HepG2 (cell line): ENCODE data around the gene SMOC1. TPM values are rescaled to one million over a fixed set of nuclear protein-coding genes. Genes with fewer than 3 reads are reported as not detected.

Source experiments
- CENPT ChIP-seq: sonication (generic); formaldehyde crosslinking; IDR thresholded peaks from 2 replicates; pipeline ENCODE4 v1.8.0; 2022; ENCODE audit warnings: low read depth, mild to moderate bottlenecking, moderate library complexity, missing genetic modification reagents
- FOXK2 ChIP-seq: fragments of 450-650 bp; IDR thresholded peaks from 2 replicates; pipeline ENCODE4 v1.6.1; 2016
- HCFC1 ChIP-seq: fragments of 150-350 bp; IDR thresholded peaks from 2 replicates; pipeline ENCODE4 v1.6.1; 2014; ENCODE audit warnings: low read depth, low read length
- HIVEP1 ChIP-seq: sonication (generic); formaldehyde crosslinking; IDR thresholded peaks from 2 replicates; pipeline ENCODE4 v1.4.0; 2020; ENCODE audit warnings: mild to moderate bottlenecking, missing genetic modification reagents
- MTA1 ChIP-seq: sonication (generic); formaldehyde crosslinking; IDR thresholded peaks from 2 replicates; pipeline ENCODE4 v1.4.0; 2020; ENCODE audit warnings: missing genetic modification reagents, mild to moderate bottlenecking, borderline replicate concordance
- PRDM10 ChIP-seq: sonication (generic); formaldehyde crosslinking; IDR thresholded peaks from 2 replicates; pipeline ENCODE4 v1.4.0; 2020; ENCODE audit warnings: low read depth, missing genetic modification reagents
- PRMT3 ChIP-seq: sonication (generic); formaldehyde crosslinking; IDR thresholded peaks from 2 replicates; pipeline ENCODE4 v1.8.1; 2022; ENCODE audit warnings: low read depth, mild to moderate bottlenecking, moderate library complexity, missing genetic modification reagents, borderline replicate concordance
- SNAI1 ChIP-seq: sonication (generic); formaldehyde crosslinking; IDR thresholded peaks from 2 replicates; pipeline ENCODE4 v1.5.0; 2020; ENCODE audit warnings: mild to moderate bottlenecking, missing genetic modification reagents, borderline replicate concordance
- SRSF9 ChIP-seq: fragments of 200-400 bp; formaldehyde crosslinking; IDR thresholded peaks from 2 replicates; pipeline ENCODE4 v1.6.1; 2018; ENCODE audit warnings: borderline replicate concordance, mild to moderate bottlenecking, low read depth, low read length; ENCODE audit not compliant: insufficient read depth, poor library complexity, severe bottlenecking
- ZNF30 ChIP-seq: sonication (generic); formaldehyde crosslinking; IDR thresholded peaks from 2 replicates; pipeline ENCODE4 v1.5.0; 2020; ENCODE audit warnings: mild to moderate bottlenecking, missing genetic modification reagents
- ZNF317 ChIP-seq: sonication (generic); formaldehyde crosslinking; IDR thresholded peaks from 2 replicates; pipeline ENCODE4 v1.5.0; 2020; ENCODE audit warnings: mild to moderate bottlenecking, missing genetic modification reagents
- ZNF891 ChIP-seq: sonication (generic); formaldehyde crosslinking; IDR thresholded peaks from 2 replicates; pipeline ENCODE4 v1.5.0; 2020; ENCODE audit warnings: mild to moderate bottlenecking, missing genetic modification reagents
- polyA plus RNA-seq, 8 experiments: library from polyadenylated mRNA; depleted of rRNA in 3 of 8; stranded (reverse) in 7 of 8; unstranded in 1 of 8; fragments of >200 nt; fragmentation: Illumina TruSeq in 4 of 8; extraction: Trizol in 4 of 8; gene quantifications; 2 replicates each; pipeline versions ENCODE4 v1.2.1 to v1.2.3, GENCODE V29; 2011 to 2016; ENCODE audit warnings: low read depth in 4 of 8, missing spikeins in 1 of 8, mixed read lengths in 1 of 8; ENCODE audit not compliant: insufficient read depth in 1 of 8
- total RNA-seq, 5 experiments: library from RNA; depleted of rRNA; stranded (reverse); fragments of >200 nt; fragmentation: Illumina TruSeq; extraction: Trizol; gene quantifications; 2 replicates each; pipeline ENCODE4 v1.2.3, GENCODE V29; 2016; ENCODE audit warnings: low read depth in 1 of 5
- TF ChIP-seq, protein P1 (sequence below): sonication (generic); formaldehyde crosslinking; IDR thresholded peaks from 2 replicates; pipeline ENCODE4 v1.5.0; 2020; ENCODE audit warnings: mild to moderate bottlenecking, missing genetic modification reagents, borderline replicate concordance
- TF ChIP-seq, protein P2 (sequence below): sonication (generic); formaldehyde crosslinking; IDR thresholded peaks from 2 replicates; pipeline ENCODE4 v1.8.1; 2022; ENCODE audit warnings: mild to moderate bottlenecking, missing genetic modification reagents
- TF ChIP-seq, protein P3 (sequence below): sonication (generic); formaldehyde crosslinking; IDR thresholded peaks from 2 replicates; pipeline ENCODE4 v1.5.0; 2020; ENCODE audit warnings: missing genetic modification reagents, mild to moderate bottlenecking, borderline replicate concordance

Gene SMOC1
- total and polyA plus RNA-seq, 2 of the 13 experiments (the other 11 are each of a cell fraction or from before 2014, with no cell fraction given), result 17.8 to 35.6 TPM

DNA sequence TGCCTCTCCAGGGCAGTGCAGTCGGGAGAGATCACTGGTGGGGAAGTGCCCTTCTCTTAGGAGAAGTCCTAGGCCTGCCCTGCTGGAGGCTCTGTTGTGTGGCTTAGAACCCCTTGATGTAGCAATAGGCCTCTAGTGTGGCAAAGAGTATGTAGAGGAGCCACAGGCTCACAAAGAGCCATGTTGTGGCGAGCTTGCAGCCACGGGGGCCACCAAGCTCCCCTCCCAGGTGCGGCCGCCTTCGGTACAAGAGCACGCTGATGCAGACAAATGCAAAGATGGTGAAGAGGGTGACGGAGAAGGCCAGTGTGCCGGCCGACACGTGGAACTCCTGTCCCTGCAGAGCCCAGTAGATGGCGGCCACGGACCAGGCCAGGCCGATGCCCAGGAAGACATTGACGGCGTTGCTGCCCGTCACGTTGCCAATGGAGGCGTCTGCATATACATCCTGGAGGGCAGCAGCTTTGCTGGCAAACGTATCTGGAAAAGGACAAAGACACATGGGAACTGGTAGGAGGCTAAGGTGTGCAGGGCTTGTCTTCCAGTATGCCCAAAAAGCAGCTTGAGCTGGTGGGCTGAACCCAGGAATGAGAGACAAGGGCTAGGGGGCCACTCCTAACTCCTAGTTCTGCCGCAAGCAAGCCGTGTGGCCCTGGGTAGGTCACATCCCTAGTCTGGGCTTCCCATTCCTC lies 166.8 kb downstream of the SMOC1 start (continued):
- peak; percentile 76; the same call in 1 of the 2 replicates for TF ChIP-seq MTA1 (CRISPR knock-in tag)
- 0 out of 2 replicates have a peak, but pooled peaks have one; percentile 61 for TF ChIP-seq CENPT (CRISPR knock-in tag)
- peak; percentile 59 for TF ChIP-seq ZNF317 (CRISPR knock-in tag)
- TF ChIP-seq ZNF30, result no peak
- no peak for TF ChIP-seq SRSF9
- TF ChIP-seq SNAI1 (CRISPR knock-in tag), result no peak
- TF ChIP-seq, protein P1, sequence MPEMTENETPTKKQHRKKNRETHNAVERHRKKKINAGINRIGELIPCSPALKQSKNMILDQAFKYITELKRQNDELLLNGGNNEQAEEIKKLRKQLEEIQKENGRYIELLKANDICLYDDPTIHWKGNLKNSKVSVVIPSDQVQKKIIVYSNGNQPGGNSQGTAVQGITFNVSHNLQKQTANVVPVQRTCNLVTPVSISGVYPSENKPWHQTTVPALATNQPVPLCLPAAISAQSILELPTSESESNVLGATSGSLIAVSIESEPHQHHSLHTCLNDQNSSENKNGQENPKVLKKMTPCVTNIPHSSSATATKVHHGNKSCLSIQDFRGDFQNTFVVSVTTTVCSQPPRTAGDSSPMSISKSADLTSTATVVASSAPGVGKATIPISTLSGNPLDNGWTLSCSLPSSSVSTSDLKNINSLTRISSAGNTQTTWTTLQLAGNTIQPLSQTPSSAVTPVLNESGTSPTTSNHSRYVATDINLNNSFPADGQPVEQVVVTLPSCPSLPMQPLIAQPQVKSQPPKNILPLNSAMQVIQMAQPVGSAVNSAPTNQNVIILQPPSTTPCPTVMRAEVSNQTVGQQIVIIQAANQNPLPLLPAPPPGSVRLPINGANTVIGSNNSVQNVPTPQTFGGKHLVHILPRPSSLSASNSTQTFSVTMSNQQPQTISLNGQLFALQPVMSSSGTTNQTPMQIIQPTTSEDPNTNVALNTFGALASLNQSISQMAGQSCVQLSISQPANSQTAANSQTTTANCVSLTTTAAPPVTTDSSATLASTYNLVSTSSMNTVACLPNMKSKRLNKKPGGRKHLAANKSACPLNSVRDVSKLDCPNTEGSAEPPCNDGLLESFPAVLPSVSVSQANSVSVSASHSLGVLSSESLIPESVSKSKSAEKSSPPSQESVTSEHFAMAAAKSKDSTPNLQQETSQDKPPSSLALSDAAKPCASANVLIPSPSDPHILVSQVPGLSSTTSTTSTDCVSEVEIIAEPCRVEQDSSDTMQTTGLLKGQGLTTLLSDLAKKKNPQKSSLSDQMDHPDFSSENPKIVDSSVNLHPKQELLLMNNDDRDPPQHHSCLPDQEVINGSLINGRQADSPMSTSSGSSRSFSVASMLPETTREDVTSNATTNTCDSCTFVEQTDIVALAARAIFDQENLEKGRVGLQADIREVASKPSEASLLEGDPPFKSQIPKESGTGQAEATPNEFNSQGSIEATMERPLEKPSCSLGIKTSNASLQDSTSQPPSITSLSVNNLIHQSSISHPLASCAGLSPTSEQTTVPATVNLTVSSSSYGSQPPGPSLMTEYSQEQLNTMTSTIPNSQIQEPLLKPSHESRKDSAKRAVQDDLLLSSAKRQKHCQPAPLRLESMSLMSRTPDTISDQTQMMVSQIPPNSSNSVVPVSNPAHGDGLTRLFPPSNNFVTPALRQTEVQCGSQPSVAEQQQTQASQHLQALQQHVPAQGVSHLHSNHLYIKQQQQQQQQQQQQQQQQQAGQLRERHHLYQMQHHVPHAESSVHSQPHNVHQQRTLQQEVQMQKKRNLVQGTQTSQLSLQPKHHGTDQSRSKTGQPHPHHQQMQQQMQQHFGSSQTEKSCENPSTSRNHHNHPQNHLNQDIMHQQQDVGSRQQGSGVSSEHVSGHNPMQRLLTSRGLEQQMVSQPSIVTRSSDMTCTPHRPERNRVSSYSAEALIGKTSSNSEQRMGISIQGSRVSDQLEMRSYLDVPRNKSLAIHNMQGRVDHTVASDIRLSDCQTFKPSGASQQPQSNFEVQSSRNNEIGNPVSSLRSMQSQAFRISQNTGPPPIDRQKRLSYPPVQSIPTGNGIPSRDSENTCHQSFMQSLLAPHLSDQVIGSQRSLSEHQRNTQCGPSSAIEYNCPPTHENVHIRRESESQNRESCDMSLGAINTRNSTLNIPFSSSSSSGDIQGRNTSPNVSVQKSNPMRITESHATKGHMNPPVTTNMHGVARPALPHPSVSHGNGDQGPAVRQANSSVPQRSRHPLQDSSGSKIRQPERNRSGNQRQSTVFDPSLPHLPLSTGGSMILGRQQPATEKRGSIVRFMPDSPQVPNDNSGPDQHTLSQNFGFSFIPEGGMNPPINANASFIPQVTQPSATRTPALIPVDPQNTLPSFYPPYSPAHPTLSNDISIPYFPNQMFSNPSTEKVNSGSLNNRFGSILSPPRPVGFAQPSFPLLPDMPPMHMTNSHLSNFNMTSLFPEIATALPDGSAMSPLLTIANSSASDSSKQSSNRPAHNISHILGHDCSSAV, result no peak
- TF ChIP-seq, protein P2, sequence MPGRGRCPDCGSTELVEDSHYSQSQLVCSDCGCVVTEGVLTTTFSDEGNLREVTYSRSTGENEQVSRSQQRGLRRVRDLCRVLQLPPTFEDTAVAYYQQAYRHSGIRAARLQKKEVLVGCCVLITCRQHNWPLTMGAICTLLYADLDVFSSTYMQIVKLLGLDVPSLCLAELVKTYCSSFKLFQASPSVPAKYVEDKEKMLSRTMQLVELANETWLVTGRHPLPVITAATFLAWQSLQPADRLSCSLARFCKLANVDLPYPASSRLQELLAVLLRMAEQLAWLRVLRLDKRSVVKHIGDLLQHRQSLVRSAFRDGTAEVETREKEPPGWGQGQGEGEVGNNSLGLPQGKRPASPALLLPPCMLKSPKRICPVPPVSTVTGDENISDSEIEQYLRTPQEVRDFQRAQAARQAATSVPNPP, result no peak
- TF ChIP-seq FOXK2, result no peak
- TF ChIP-seq HIVEP1 (CRISPR knock-in tag), result peak; percentile 75; the same call in 1 of the 2 replicates
- no peak for TF ChIP-seq PRMT3 (CRISPR knock-in tag)
- TF ChIP-seq PRDM10 (CRISPR knock-in tag), result 0 out of 2 replicates have a peak, but pooled peaks have one; percentile 52
- TF ChIP-seq, protein P3, sequence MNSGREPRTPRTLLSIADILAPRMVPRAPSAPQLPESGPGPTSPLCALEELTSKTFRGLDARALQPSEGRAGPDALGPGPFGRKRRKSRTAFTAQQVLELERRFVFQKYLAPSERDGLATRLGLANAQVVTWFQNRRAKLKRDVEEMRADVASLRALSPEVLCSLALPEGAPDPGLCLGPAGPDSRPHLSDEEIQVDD (CRISPR knock-in tag), result peak; percentile 84; the same call in 1 of the 2 replicates
- no peak; the same call in 1 of the 2 replicates for TF ChIP-seq HCFC1
- TF ChIP-seq ZNF891 (CRISPR knock-in tag), result peak; percentile 95
